Measurements from ENCODE around the gene KIF3A. TPM values are rescaled to one million over a fixed set of nuclear protein-coding genes. Genes with fewer than 3 reads are reported as not detected.

The KIF3A gene
- total RNA-seq, 6 donors from 2014 or later = 10.3 to 22.3 (median 17.0) TPM

DNA sequence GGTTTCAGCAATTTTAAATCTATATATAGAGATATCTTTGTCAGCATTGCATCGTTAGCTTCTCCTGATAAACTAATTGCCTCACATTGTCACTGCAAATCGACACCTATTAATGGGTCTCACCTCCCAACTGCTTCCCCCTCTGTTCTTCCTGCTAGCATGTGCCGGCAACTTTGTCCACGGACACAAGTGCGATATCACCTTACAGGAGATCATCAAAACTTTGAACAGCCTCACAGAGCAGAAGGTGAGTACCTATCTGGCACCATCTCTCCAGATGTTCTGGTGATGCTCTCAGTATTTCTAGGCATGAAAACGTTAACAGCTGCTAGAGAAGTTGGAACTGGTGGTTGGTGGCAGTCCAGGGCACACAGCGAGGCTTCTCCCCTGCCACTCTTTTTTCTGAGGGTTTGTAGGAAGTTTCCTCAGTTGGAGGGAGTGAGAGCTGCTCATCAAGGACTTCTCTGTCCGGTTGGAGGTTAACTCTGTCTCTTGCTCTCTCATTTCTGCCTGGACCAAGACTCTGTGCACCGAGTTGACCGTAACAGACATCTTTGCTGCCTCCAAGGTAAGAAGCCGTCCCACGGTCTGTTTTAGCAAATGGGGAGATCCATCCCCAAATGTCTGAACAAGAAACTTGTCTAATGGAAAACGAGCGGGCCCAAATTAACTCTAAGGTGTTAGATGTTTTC lies 63.3 kb downstream of the KIF3A start, which contains the start of gene IL4:
Gene IL4, plus strand, starts transcription at position 51 of the 692 bp plus-strand sequence. Its CDS starts 62 bp downstream, at position 113.
- TF ChIP-seq POLR2AphosphoS5 (IDR thresholded peaks at IDR 0.05) = no peak
- no peak for TF ChIP-seq POLR2A (IDR thresholded peaks at IDR 0.05)
- no peak for TF ChIP-seq EP300 (IDR thresholded peaks at IDR 0.05)
- TF ChIP-seq CTCF (IDR thresholded peaks at IDR 0.05) = no peak
- no peak for DNase-seq
- H3K4me3 ChIP-seq = no peak within 1 kb of the TSS
- H3K27ac ChIP-seq = peak within 1 kb of the TSS; percentile 62 to 74 (median 66)
- peaks cover 4 to 11% (median 6%) of the 10 kb centered on the region in 4 donors for H3K4me1 ChIP-seq
- no peak for ATAC-seq (ENCODE audit: low FRiP score in 2 of 2)
- WGBS, 2 donors = 73 to 74% methylated on average over 14 of the region's 14 CpGs
- H3K27me3 ChIP-seq = no peaks in the 10 kb centered on the region
- H3K36me3 ChIP-seq = no peaks in the 10 kb centered on the region
- H3K9me3 ChIP-seq = no peaks in the 10 kb centered on the region

DNA sequence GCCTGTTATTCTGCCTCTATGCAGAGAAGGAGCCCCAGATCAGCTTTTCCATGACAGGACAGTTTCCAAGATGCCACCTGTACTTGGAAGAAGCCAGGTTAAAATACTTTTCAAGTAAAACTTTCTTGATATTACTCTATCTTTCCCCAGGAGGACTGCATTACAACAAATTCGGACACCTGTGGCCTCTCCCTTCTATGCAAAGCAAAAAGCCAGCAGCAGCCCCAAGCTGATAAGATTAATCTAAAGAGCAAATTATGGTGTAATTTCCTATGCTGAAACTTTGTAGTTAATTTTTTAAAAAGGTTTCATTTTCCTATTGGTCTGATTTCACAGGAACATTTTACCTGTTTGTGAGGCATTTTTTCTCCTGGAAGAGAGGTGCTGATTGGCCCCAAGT lies 63.9 kb downstream of the KIF3A start:
- no peak overlapping the region for H3K4me3 ChIP-seq
- no peaks in the 10 kb centered on the region for H3K9me3 ChIP-seq
- DNase-seq = no peak
- 78 to 96% methylated on average over 1 of the region's 1 CpG for WGBS, 2 donors
- no peaks in the 10 kb centered on the region for H3K36me3 ChIP-seq
- no peak overlapping the region for H3K27ac ChIP-seq
- no peak for ATAC-seq (ENCODE audit: low FRiP score in 2 of 2)
- H3K4me1 ChIP-seq = peaks cover 4 to 11% (median 6%) of the 10 kb centered on the region in 4 donors
- H3K27me3 ChIP-seq = no peaks in the 10 kb centered on the region
- TF ChIP-seq POLR2AphosphoS5 (IDR thresholded peaks at IDR 0.05) (no peak), CTCF (IDR thresholded peaks at IDR 0.05) (no peak), EP300 (IDR thresholded peaks at IDR 0.05) (no peak), POLR2A (IDR thresholded peaks at IDR 0.05) (no peak)

- whole genome bisulfite sequencing, 2 donors = 95 to 100% methylated on average over 3 of the region's 3 CpGs
- Histone ChIP-seq H3K27ac (no peak overlapping the region), H3K27me3 (no peaks in the 10 kb centered on the region), H3K36me3 (no peaks in the 10 kb centered on the region), H3K4me3 (no peak overlapping the region), H3K4me1 (peaks cover 0 to 6% (median 5%) of the 10 kb centered on the region in 4 donors), H3K9me3 (no peaks in the 10 kb centered on the region)
- DNase-seq = no peak
- no peak for TF ChIP-seq EP300 (IDR thresholded peaks at IDR 0.05)
- no peak for ATAC-seq (ENCODE audit: low FRiP score in 2 of 2)
These were observed 66.3 kb downstream of the KIF3A start for GRCh38 chr5:132671000-132671399.

- no peak for TF ChIP-seq POLR2AphosphoS5 (IDR thresholded peaks at IDR 0.05)
- 90 to 92% methylated on average over 10 to 16 of the region's 16 CpGs for WGBS, 2 donors
- DNase-seq = no peak
- no peaks in the 10 kb centered on the region for H3K9me3 ChIP-seq
- H3K27ac ChIP-seq = no peak overlapping the region
- ATAC-seq (ENCODE audit: low FRiP score in 2 of 2) = no peak
- H3K36me3 ChIP-seq = no peaks in the 10 kb centered on the region
- peaks cover 0 to 6% (median 5%) of the 10 kb centered on the region in 4 donors for H3K4me1 ChIP-seq
- H3K4me3 ChIP-seq = no peak overlapping the region
- H3K27me3 ChIP-seq = no peaks in the 10 kb centered on the region
These were observed 67.1 kb downstream of the KIF3A start for GRCh38 chr5:132669966-132670882.

GRCh38 chr5:132669455-132669820 lies 67.9 kb downstream of the KIF3A start:
- WGBS, 2 donors = 87 to 88% methylated on average over 7 of the region's 7 CpGs
- ATAC-seq (ENCODE audit: low FRiP score in 2 of 2) (no peak), DNase-seq (no peak)

More at GRCh38 chr5:132669455-132669820, 67.9 kb downstream of the KIF3A start:
- Histone ChIP-seq H3K36me3 (no peaks in the 10 kb centered on the region), H3K9me3 (no peaks in the 10 kb centered on the region), H3K4me3 (no peak overlapping the region), H3K27me3 (no peaks in the 10 kb centered on the region), H3K4me1 (no peaks in the 10 kb centered on the region), H3K27ac (no peak overlapping the region)
- TF ChIP-seq POLR2AphosphoS5 (IDR thresholded peaks at IDR 0.05) (no peak), CTCF (IDR thresholded peaks at IDR 0.05) (no peak), POLR2A (IDR thresholded peaks at IDR 0.05) (no peak), EP300 (IDR thresholded peaks at IDR 0.05) (no peak)
